HepG2 (cell line): Measurements from ENCODE around the gene STUB1. TPM values are rescaled to one million over a fixed set of nuclear protein-coding genes. Genes with fewer than 3 reads are reported as not detected.

ENCODE experiments used
- ATAC-seq: fragments of 200-7000 bp; cut with Tn5 transposase; 3 replicates; pipeline ENCODE4 v1.9.1; 2020; ENCODE audit warnings: mild to moderate bottlenecking, moderate library complexity
- BruUV-seq: library from RNA; stranded (reverse); fragments of 400-500 nt; replicated peaks from 2 replicates; lab custom pipeline; 2021; lab: Mats Ljungman, UMichigan
- CTCF ChIA-PET: fragments of 300-600 bp; formaldehyde crosslinking; extraction: SDS; loops from one replicate; lab custom pipeline; 2021; ENCODE audit warnings: low total read pairs, inconsistent platforms, low intra/inter-chr PET ratio; lab: Yijun Ruan, JAX
- POLR2A ChIA-PET: fragments of 350-600 bp; sonication (Branson Sonifier 250); formaldehyde crosslinking; loops from one replicate; lab custom pipeline; 2020; ENCODE audit warnings: antibody characterized with exemption, inconsistent platforms; lab: Yijun Ruan, JAX
- DNase-seq: peaks from one replicate; pipeline ENCODE4 v3.0.0-alpha.2; 2015; ENCODE audit warnings: low spot score
- FAIRE-seq: peaks from 3 replicates; lab custom pipeline; 2011; peaks lifted over from hg19 to GRCh38; lab: Jason Lieb, UNC
- H2AFZ ChIP-seq: one replicate; pipeline ENCODE4 v1.6.1; 2011; ENCODE audit warnings: low read length, inconsistent platforms
- H3K27ac ChIP-seq: fragments of 300-600 bp; 3 replicates; pipeline ENCODE4 v1.8.0; 2011; ENCODE audit warnings: mixed run types, mild to moderate bottlenecking, mixed read lengths, low read length, inconsistent platforms; ENCODE audit not compliant: insufficient read depth; ENCODE audit errors: extremely low read length
- H3K27me3 ChIP-seq, 2 experiments: fragments of 200-600 bp in 1 of 2; 2 replicates in 1 of 2; 3 replicates in 1 of 2; pipeline versions ENCODE4 v1.6.0 to v1.8.0; 2011; ENCODE audit warnings: low read length in 2 of 2, mild to moderate bottlenecking in 2 of 2, moderate library complexity in 2 of 2, inconsistent platforms in 1 of 2; ENCODE audit not compliant: insufficient read depth in 2 of 2, control insufficient read depth in 1 of 2
- H3K36me3 ChIP-seq, 2 experiments: fragments of 200-600 bp in 1 of 2; replicated peaks in 1 of 2; 2 replicates in 1 of 2; 3 replicates in 1 of 2; pipeline versions ENCODE4 v1.5.1 to v1.8.0; 2011; ENCODE audit warnings: low read length in 2 of 2, inconsistent platforms in 1 of 2; ENCODE audit not compliant: insufficient read depth in 2 of 2, control insufficient read depth in 1 of 2
- H3K4me1 ChIP-seq: 2 replicates; pipeline ENCODE4 v1.5.1; 2012; ENCODE audit warnings: low read length, inconsistent platforms; ENCODE audit not compliant: insufficient read depth
- H3K4me2 ChIP-seq: 2 replicates; pipeline ENCODE4 v1.6.0; 2011; ENCODE audit warnings: low read depth, low read length, inconsistent platforms
- H3K4me3 ChIP-seq, 3 experiments: fragments of 200-600 bp in 1 of 3; sonication (generic), shearing (Covaris generic) in 1 of 3; replicated peaks in 1 of 3; 2 replicates each; pipeline ENCODE4 v1.5.1; 2011 to 2016; ENCODE audit warnings: low read length in 3 of 3, inconsistent platforms in 2 of 3, low read depth in 2 of 3, mild to moderate bottlenecking in 2 of 3, control low read depth in 1 of 3, mixed read lengths in 1 of 3; ENCODE audit not compliant: insufficient read depth in 1 of 3
- H3K79me2 ChIP-seq: one replicate; pipeline ENCODE4 v1.6.1; 2011; ENCODE audit warnings: low read length, inconsistent platforms; ENCODE audit not compliant: insufficient read depth
- H3K9ac ChIP-seq: 2 replicates; pipeline ENCODE4 v1.6.0; 2011; ENCODE audit warnings: mild to moderate bottlenecking, low read depth, low read length, inconsistent platforms; ENCODE audit not compliant: insufficient read depth
- H3K9me3 ChIP-seq: 2 replicates; pipeline ENCODE4 v1.5.1; 2012; ENCODE audit warnings: mild to moderate bottlenecking, low read length
- H4K20me1 ChIP-seq: 2 replicates; pipeline ENCODE4 v1.6.0; 2011; ENCODE audit warnings: inconsistent platforms, mild to moderate bottlenecking, low read length, moderate library complexity; ENCODE audit not compliant: insufficient read depth
- AKAP8 ChIP-seq: sonication (generic); formaldehyde crosslinking; IDR thresholded peaks from 2 replicates; pipeline ENCODE4 v1.5.1; 2020; ENCODE audit warnings: mild to moderate bottlenecking, missing genetic modification reagents
- CHCHD3 ChIP-seq: sonication (generic); formaldehyde crosslinking; IDR thresholded peaks from 2 replicates; pipeline ENCODE4 v1.8.0; 2022; ENCODE audit warnings: mild to moderate bottlenecking, missing genetic modification reagents, moderate library complexity
- DBP ChIP-seq: sonication (generic); formaldehyde crosslinking; IDR thresholded peaks from 2 replicates; pipeline ENCODE4 v1.4.0; 2020; ENCODE audit warnings: missing genetic modification reagents; ENCODE audit errors: not compliant biosample characterization
- FOXP4 ChIP-seq: sonication (generic); formaldehyde crosslinking; IDR thresholded peaks from 2 replicates; pipeline ENCODE4 v1.4.0; 2020; ENCODE audit warnings: missing genetic modification reagents
- IRF2 ChIP-seq: IDR thresholded peaks from 2 replicates; pipeline ENCODE4 v1.6.1; 2018; ENCODE audit warnings: missing genetic modification reagents, missing compliant biosample characterization
- KLF11 ChIP-seq: IDR thresholded peaks from 2 replicates; pipeline ENCODE4 v1.6.1; 2016; ENCODE audit warnings: missing compliant biosample characterization
- TFDP1 ChIP-seq: IDR thresholded peaks from 2 replicates; pipeline ENCODE4 v1.6.1; 2016; ENCODE audit warnings: missing compliant biosample characterization, missing genetic modification reagents, borderline replicate concordance
- ZBTB4 ChIP-seq: sonication (generic); formaldehyde crosslinking; IDR thresholded peaks from 2 replicates; pipeline ENCODE4 v1.4.0; 2020; ENCODE audit warnings: missing genetic modification reagents, mild to moderate bottlenecking, borderline replicate concordance
- ZKSCAN1 ChIP-seq: fragments of 150-350 bp; IDR thresholded peaks from 2 replicates; pipeline ENCODE4 v1.6.1; 2014; ENCODE audit warnings: low read length
- ZNF101 ChIP-seq: sonication (generic); formaldehyde crosslinking; IDR thresholded peaks from 2 replicates; pipeline ENCODE4 v1.4.0; 2020; ENCODE audit warnings: mild to moderate bottlenecking, low read depth, missing genetic modification reagents, borderline replicate concordance
- ZNF121 ChIP-seq: sonication (generic); formaldehyde crosslinking; IDR thresholded peaks from 2 replicates; pipeline ENCODE4 v1.5.0; 2020; ENCODE audit warnings: mild to moderate bottlenecking, missing genetic modification reagents
- ZNF383 ChIP-seq: sonication (generic); formaldehyde crosslinking; IDR thresholded peaks from 2 replicates; pipeline ENCODE4 v1.4.0; 2020; ENCODE audit warnings: missing genetic modification reagents, mild to moderate bottlenecking, borderline replicate concordance
- ZNF615 ChIP-seq: sonication (generic); formaldehyde crosslinking; IDR thresholded peaks from 2 replicates; pipeline ENCODE4 v1.5.0; 2020; ENCODE audit warnings: mild to moderate bottlenecking, missing genetic modification reagents, borderline replicate concordance
- ZNF780A ChIP-seq: sonication (generic); formaldehyde crosslinking; IDR thresholded peaks from 2 replicates; pipeline ENCODE4 v1.8.0; 2022; ENCODE audit warnings: mild to moderate bottlenecking, missing genetic modification reagents, moderate library complexity
- ZNF784 ChIP-seq: sonication (generic); formaldehyde crosslinking; IDR thresholded peaks from 2 replicates; pipeline ENCODE4 v1.5.1; 2020; ENCODE audit warnings: missing genetic modification reagents, mild to moderate bottlenecking, borderline replicate concordance
- ZNF850 ChIP-seq: sonication (generic); formaldehyde crosslinking; conservative IDR thresholded peaks from 2 replicates; pipeline ENCODE4 v1.9.0; 2021; ENCODE audit warnings: mild to moderate bottlenecking, missing genetic modification reagents
- ZZZ3 ChIP-seq: sonication (generic); formaldehyde crosslinking; IDR thresholded peaks from 2 replicates; pipeline ENCODE4 v1.4.0; 2020; ENCODE audit warnings: missing genetic modification reagents, mild to moderate bottlenecking, borderline replicate concordance
- WGBS: methylation state at CpG from one replicate; pipeline ENCODE4 v1.1.6; 2017; ENCODE audit warnings: low lambda C conversion rate; 5-methylcytosine and 5-hydroxymethylcytosine counted together
- in situ Hi-C: cut with HindIII; loops from 2 replicates; pipeline ENCODE4 v1.10.0; 2017; ENCODE audit warnings: low pct_unique_long_range_greater_than_20kb; ENCODE audit not compliant: extremely low pct_ligation_motif_present
- intact Hi-C: fragments of 100-400 bp; cut with micrococcal nuclease; formaldehyde crosslinking; loops from one replicate; pipeline ENCODE4 v1.10.0; 2022; ENCODE audit not compliant: unreplicated experiment
- polyA plus RNA-seq, 8 experiments: library from polyadenylated mRNA; depleted of rRNA in 3 of 8; stranded (reverse) in 7 of 8; unstranded in 1 of 8; fragments of >200 nt; fragmentation: Illumina TruSeq in 4 of 8; extraction: Trizol in 4 of 8; gene quantifications; 2 replicates each; pipeline versions ENCODE4 v1.2.1 to v1.2.3, GENCODE V29; 2011 to 2016; ENCODE audit warnings: low read depth in 4 of 8, missing spikeins in 1 of 8, mixed read lengths in 1 of 8; ENCODE audit not compliant: insufficient read depth in 1 of 8
- total RNA-seq, 5 experiments: library from RNA; depleted of rRNA; stranded (reverse); fragments of >200 nt; fragmentation: Illumina TruSeq; extraction: Trizol; gene quantifications; 2 replicates each; pipeline ENCODE4 v1.2.3, GENCODE V29; 2016; ENCODE audit warnings: low read depth in 1 of 5

The STUB1 gene
- total and polyA plus RNA-seq, 2 of the 13 experiments (the other 11 are each of a cell fraction or from before 2014, with no cell fraction given), result 52.9 to 78.2 TPM

- Histone ChIP-seq H3K9ac (no peak overlapping the region), H2AFZ (no peak overlapping the region), H3K4me1 (peaks cover 38% of the 10 kb centered on the region), H3K9me3 (no peaks in the 10 kb centered on the region), H4K20me1 (no peaks in the 10 kb centered on the region), H3K4me2 (0 out of 2 replicates have a peak overlapping the region, but pooled peaks have one; percentile 19), H3K36me3 (peaks cover 2 to 3% of the 10 kb centered on the region in 2 experiments; a peak in 1 of 5 replicates), H3K27me3 (no peaks in the 10 kb centered on the region), H3K4me3 (no peak overlapping the region), H3K27ac (peak overlapping the region; percentile 58), H3K79me2 (peaks cover 4% of the 10 kb centered on the region)
- no TSS peak for BruUV-seq
- FAIRE-seq (peak; percentile 37), ATAC-seq (no peak), DNase-seq (peak; percentile 45)
- ChIA-PET CTCF (no interaction called here), POLR2A (interaction anchor here (0.6 to 1.1 kb wide), 2 partner anchors 13 to 25 kb away, joined by 3 to 4 read pairs; partner anchors contain the start of gene RHOT2)
- 53% methylated on average over 12 of the region's 12 CpGs for WGBS
- in situ Hi-C loops, result no loop called here
- intact Hi-C loops, result no loop called here
- TF ChIP-seq CHCHD3 (CRISPR knock-in tag) (no peak), ZNF615 (CRISPR knock-in tag) (no peak), AKAP8 (CRISPR knock-in tag) (no peak), ZNF101 (no peak), ZNF780A (no peak), ZKSCAN1 (no peak), ZNF383 (CRISPR knock-in tag) (no peak), FOXP4 (no peak), DBP (no peak), KLF11 (CRISPR knock-in tag) (no peak), ZNF121 (CRISPR knock-in tag) (no peak), ZNF850 (CRISPR knock-in tag) (no peak), ZBTB4 (CRISPR knock-in tag) (no peak), IRF2 (no peak), ZZZ3 (CRISPR knock-in tag) (no peak), TFDP1 (CRISPR knock-in tag) (no peak), ZNF784 (CRISPR knock-in tag) (no peak)
Observed at GRCh38 chr16:654034-654433, 26.2 kb upstream of the STUB1 start.
